SK-N-SH (cell line): ENCODE measurements around the gene HELQ. TPM values are rescaled to one million over a fixed set of nuclear protein-coding genes. Genes with fewer than 3 reads are reported as not detected.
A peak's percentile ranks its signal among the peaks of the same experiment; 100 is the strongest.

Source experiments
- CTCF ChIA-PET: fragments of 300-600, 350-600 bp; formaldehyde crosslinking; extraction: SDS; loops from one replicate; lab custom pipeline; 2021; lab: Yijun Ruan, JAX
- POLR2A ChIA-PET: fragments of 350-600 bp; sonication (Branson Sonifier 250); formaldehyde crosslinking; extraction: SDS; loops from one replicate; lab custom pipeline; 2020; ENCODE audit warnings: antibody characterized with exemption, inconsistent platforms; lab: Yijun Ruan, JAX
- DNase-seq: peaks from one replicate; pipeline ENCODE4 v3.0.0; 2012
- H2AFZ ChIP-seq: fragments of 200-600 bp; sonication (generic); 2 replicates; pipeline ENCODE4 v1.8.1; 2016; ENCODE audit warnings: antibody characterized with exemption, mild to moderate bottlenecking, low read depth
- H3F3A ChIP-seq: fragments of 200-600 bp; sonication (generic); replicated peaks from 2 replicates; pipeline ENCODE3; 2016; ENCODE audit warnings: antibody characterized with exemption, mild to moderate bottlenecking; ENCODE audit not compliant: insufficient read depth
- H3K27ac ChIP-seq, 2 experiments: fragments of 200-500 bp in 1 of 2; fragments of 200-600 bp in 1 of 2; sonication (Bioruptor generic) in 1 of 2; sonication (generic), shearing (Covaris generic) in 1 of 2; 2 replicates each; pipeline versions ENCODE4 v1.5.1 to v1.6.1; 2014 to 2016; ENCODE audit warnings: low read depth in 2 of 2, inconsistent platforms in 1 of 2, low read length in 1 of 2, mild to moderate bottlenecking in 1 of 2, mixed read lengths in 1 of 2
- H3K27me3 ChIP-seq: fragments of 200-600 bp; sonication (generic), shearing (Covaris generic); 2 replicates; pipeline ENCODE4 v1.6.1; 2016; ENCODE audit warnings: mixed run types; ENCODE audit not compliant: insufficient read depth
- H3K36me3 ChIP-seq, 2 experiments: fragments of 200-500 bp in 1 of 2; fragments of 200-600 bp in 1 of 2; sonication (Bioruptor generic) in 1 of 2; sonication (generic) in 1 of 2; replicated peaks in 1 of 2; 2 replicates each; pipeline versions ENCODE3 to v1.5.1; 2014 to 2016; ENCODE audit warnings: low read length in 1 of 2, mild to moderate bottlenecking in 1 of 2; ENCODE audit not compliant: insufficient read depth in 2 of 2, control insufficient read depth in 1 of 2
- H3K4me1 ChIP-seq, 2 experiments: fragments of 200-500 bp in 1 of 2; fragments of 200-600 bp in 1 of 2; sonication (Bioruptor generic) in 1 of 2; sonication (generic), shearing (Covaris generic) in 1 of 2; 2 replicates each; pipeline versions ENCODE4 v1.5.1 to v1.6.1; 2014 to 2016; ENCODE audit warnings: low read depth in 1 of 2, low read length in 1 of 2, mixed run types in 1 of 2; ENCODE audit not compliant: insufficient read depth in 2 of 2, control insufficient read depth in 1 of 2
- H3K4me2 ChIP-seq: fragments of 200-600 bp; sonication (generic), shearing (Covaris generic); 2 replicates; pipeline ENCODE4 v1.6.1; 2017; ENCODE audit warnings: mixed run types
- H3K4me3 ChIP-seq, 2 experiments: fragments of 200-500 bp in 1 of 2; fragments of 200-600 bp in 1 of 2; sonication (Bioruptor generic) in 1 of 2; sonication (generic), shearing (Covaris generic) in 1 of 2; 2 replicates each; pipeline versions ENCODE4 v1.5.1 to v1.8.1; 2014 to 2016; ENCODE audit warnings: low read depth in 2 of 2, inconsistent platforms in 1 of 2, low read length in 1 of 2, mild to moderate bottlenecking in 1 of 2, mixed read lengths in 1 of 2, moderate library complexity in 1 of 2
- H3K79me2 ChIP-seq: fragments of 200-600 bp; sonication (generic); 2 replicates; pipeline ENCODE4 v1.8.1; 2017; ENCODE audit warnings: mild to moderate bottlenecking; ENCODE audit not compliant: insufficient read depth
- H3K9ac ChIP-seq: fragments of 200-600 bp; sonication (generic); 2 replicates; pipeline ENCODE4 v1.6.1; 2017; ENCODE audit warnings: mixed run types
- H3K9me2 ChIP-seq: fragments of 200-600 bp; sonication (generic); 2 replicates; pipeline ENCODE4 v1.6.1; 2017; ENCODE audit warnings: mixed run types
- H3K9me3 ChIP-seq: fragments of 200-600 bp; sonication (generic); 2 replicates; pipeline ENCODE4 v1.6.1; 2017; ENCODE audit warnings: mixed run types, mild to moderate bottlenecking, moderate library complexity
- H4K20me1 ChIP-seq: fragments of 200-600 bp; sonication (generic); 2 replicates; pipeline ENCODE4 v1.6.1; 2017; ENCODE audit warnings: mild to moderate bottlenecking, mixed run types; ENCODE audit not compliant: insufficient read depth
- ELF1 ChIP-seq: IDR thresholded peaks from 2 replicates; pipeline ENCODE4 v1.4.0; 2012
- EP300 ChIP-seq, 2 experiments: IDR thresholded peaks; 2 replicates each; pipeline versions ENCODE4 v1.4.0 to v1.6.1; 2012; ENCODE audit warnings: borderline replicate concordance in 1 of 2, low read depth in 1 of 2, low read length in 1 of 2
- EZH2phosphoT487 ChIP-seq: fragments of 200-600 bp; sonication (generic); IDR thresholded peaks from 2 replicates; pipeline ENCODE4 v1.6.1; 2017; ENCODE audit warnings: low read depth, mixed run types, mild to moderate bottlenecking, antibody characterized with exemption, moderate library complexity, borderline replicate concordance
- FOXJ3 ChIP-seq: sonication (generic); formaldehyde crosslinking; IDR thresholded peaks from 2 replicates; pipeline ENCODE4 v1.5.1; 2020; ENCODE audit warnings: mild to moderate bottlenecking, missing genetic modification reagents
- GABPA ChIP-seq: IDR thresholded peaks from 2 replicates; pipeline ENCODE4 v1.4.0; 2012; ENCODE audit warnings: low read depth, mild to moderate bottlenecking
- GATA2 ChIP-seq: sonication (generic); formaldehyde crosslinking; IDR thresholded peaks from 2 replicates; pipeline ENCODE4 v1.5.0; 2020; ENCODE audit warnings: mild to moderate bottlenecking, missing genetic modification reagents
- MXI1 ChIP-seq: IDR thresholded peaks from 2 replicates; pipeline ENCODE4 v1.6.1; 2012; ENCODE audit warnings: mild to moderate bottlenecking, low read depth, low read length, improper control_type of control experiment
- NFIC ChIP-seq: IDR thresholded peaks from 2 replicates; pipeline ENCODE4 v1.4.0; 2012; ENCODE audit warnings: borderline replicate concordance
- NRF1 ChIP-seq: IDR thresholded peaks from 2 replicates; pipeline ENCODE4 v1.6.1; 2012; ENCODE audit warnings: low read depth, mild to moderate bottlenecking, low read length
- RAD21 ChIP-seq: IDR thresholded peaks from 2 replicates; pipeline ENCODE4 v1.6.1; 2012; ENCODE audit warnings: mild to moderate bottlenecking, low read length
- RCOR1 ChIP-seq: fragments of 150-350 bp; IDR thresholded peaks from 2 replicates; pipeline ENCODE4 v1.6.1; 2017; ENCODE audit warnings: antibody characterized with exemption, low read length
- RFX5 ChIP-seq: IDR thresholded peaks from 2 replicates; pipeline ENCODE4 v1.6.1; 2012; ENCODE audit warnings: mild to moderate bottlenecking, improper control_type of control experiment, low read length
- RXRA ChIP-seq: IDR thresholded peaks from 2 replicates; pipeline ENCODE4 v1.4.0; 2012; ENCODE audit warnings: low read depth, mild to moderate bottlenecking, borderline replicate concordance
- SMC3 ChIP-seq: IDR thresholded peaks from 2 replicates; pipeline ENCODE4 v1.6.1; 2012; ENCODE audit warnings: low read depth, low read length, improper control_type of control experiment
- TAF1 ChIP-seq: IDR thresholded peaks from 2 replicates; pipeline ENCODE4 v1.6.1; 2012; ENCODE audit warnings: low read depth, mild to moderate bottlenecking, low read length, moderate library complexity, borderline replicate concordance
- WGBS: methylation state at CpG from one replicate; pipeline ENCODE4 v1.1.6; 2017; ENCODE audit warnings: low lambda C conversion rate; 5-methylcytosine and 5-hydroxymethylcytosine counted together
- polyA plus RNA-seq, 3 experiments: library from polyadenylated mRNA; depleted of rRNA; stranded (reverse); fragments of >200 nt; gene quantifications; 2 replicates each; pipeline ENCODE4 v1.2.3, GENCODE V29; 2012
- TF ChIP-seq, protein P1 (sequence below): IDR thresholded peaks from 2 replicates; pipeline ENCODE4; 2012
- TF ChIP-seq, protein P2 (sequence below): fragments of 150-350 bp; IDR thresholded peaks from 2 replicates; pipeline ENCODE4 v1.6.1; 2017; ENCODE audit warnings: antibody characterized with exemption, low read length, low read depth, borderline replicate concordance
- TF ChIP-seq, protein P3 (sequence below): IDR thresholded peaks from 2 replicates; pipeline ENCODE4 v1.4.0; 2012; ENCODE audit warnings: low read depth
- TF ChIP-seq, protein P4 (sequence below): IDR thresholded peaks from 2 replicates; pipeline ENCODE4 v1.4.0; 2012; ENCODE audit warnings: low read depth, borderline replicate concordance
- TF ChIP-seq, protein P5 (sequence below): fragments of 200-600 bp; sonication (generic); IDR thresholded peaks from 2 replicates; pipeline ENCODE4 v1.6.1; 2017; ENCODE audit warnings: antibody characterized with exemption, mild to moderate bottlenecking, moderate library complexity

The HELQ gene
- polyA plus RNA-seq, 1 of the 3 experiments (the other 2 are of a cell fraction): 7.2 TPM

DNA sequence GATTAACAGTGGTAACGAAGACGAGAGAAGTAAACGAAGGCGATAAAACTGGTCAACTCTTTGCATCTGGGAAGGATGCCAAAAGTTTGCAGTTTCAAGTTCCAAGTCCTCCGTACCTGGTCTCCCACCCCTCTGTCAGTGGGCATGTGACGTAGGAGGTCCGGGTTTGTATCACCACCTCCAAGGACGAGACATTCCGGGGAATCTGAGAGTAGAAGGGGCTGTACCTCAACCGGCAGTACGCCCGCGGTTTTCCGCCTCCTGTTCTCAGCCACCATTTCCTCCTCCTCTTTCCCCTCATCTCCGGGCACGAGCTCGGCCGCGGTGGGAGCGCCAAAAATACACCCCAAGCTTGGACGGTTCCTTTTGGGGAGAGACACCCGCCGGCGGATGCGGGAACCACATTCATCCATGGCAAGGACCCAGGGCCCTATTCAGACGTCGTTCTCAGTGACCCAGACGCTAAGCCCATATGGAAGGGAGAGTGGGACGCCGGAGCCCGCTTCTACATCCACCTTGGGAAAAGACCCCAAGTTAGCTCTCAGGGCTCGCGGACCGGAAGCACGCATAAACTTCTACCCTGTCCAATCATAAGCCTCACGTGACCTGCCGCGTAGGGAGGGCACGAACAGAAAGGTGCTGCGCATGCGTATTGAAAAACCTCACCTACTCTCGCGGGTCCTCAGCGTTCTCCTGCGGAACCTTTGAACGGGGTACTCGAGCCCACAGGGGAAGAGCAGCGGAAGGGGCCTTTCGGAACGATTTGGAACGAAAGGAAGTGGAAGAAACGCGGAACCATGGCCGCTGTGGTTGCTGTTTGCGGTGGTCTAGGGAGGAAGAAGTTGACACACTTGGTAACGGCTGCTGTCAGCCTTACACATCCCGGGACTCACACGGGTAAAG is at the start of gene HELQ, which contains the start of gene MRPS18C (continued):
- peak; percentile 49; the same call in 1 of the 2 replicates for TF ChIP-seq MXI1
- peak; percentile 96 for TF ChIP-seq NRF1
- peak; percentile 67; the same call in 1 of the 2 replicates for TF ChIP-seq RFX5
- no peak for TF ChIP-seq RAD21
- TF ChIP-seq, protein P1, sequence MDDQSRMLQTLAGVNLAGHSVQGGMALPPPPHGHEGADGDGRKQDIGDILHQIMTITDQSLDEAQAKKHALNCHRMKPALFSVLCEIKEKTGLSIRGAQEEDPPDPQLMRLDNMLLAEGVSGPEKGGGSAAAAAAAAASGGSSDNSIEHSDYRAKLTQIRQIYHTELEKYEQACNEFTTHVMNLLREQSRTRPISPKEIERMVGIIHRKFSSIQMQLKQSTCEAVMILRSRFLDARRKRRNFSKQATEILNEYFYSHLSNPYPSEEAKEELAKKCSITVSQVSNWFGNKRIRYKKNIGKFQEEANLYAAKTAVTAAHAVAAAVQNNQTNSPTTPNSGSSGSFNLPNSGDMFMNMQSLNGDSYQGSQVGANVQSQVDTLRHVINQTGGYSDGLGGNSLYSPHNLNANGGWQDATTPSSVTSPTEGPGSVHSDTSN: 0 out of 2 replicates have a peak, but pooled peaks have one; percentile 11
- TF ChIP-seq, protein P2, sequence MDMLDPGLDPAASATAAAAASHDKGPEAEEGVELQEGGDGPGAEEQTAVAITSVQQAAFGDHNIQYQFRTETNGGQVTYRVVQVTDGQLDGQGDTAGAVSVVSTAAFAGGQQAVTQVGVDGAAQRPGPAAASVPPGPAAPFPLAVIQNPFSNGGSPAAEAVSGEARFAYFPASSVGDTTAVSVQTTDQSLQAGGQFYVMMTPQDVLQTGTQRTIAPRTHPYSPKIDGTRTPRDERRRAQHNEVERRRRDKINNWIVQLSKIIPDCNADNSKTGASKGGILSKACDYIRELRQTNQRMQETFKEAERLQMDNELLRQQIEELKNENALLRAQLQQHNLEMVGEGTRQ: peak; percentile 96
- TF ChIP-seq, protein P3, sequence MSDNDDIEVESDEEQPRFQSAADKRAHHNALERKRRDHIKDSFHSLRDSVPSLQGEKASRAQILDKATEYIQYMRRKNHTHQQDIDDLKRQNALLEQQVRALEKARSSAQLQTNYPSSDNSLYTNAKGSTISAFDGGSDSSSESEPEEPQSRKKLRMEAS: peak; percentile 91
- TF ChIP-seq EZH2phosphoT487: no peak
- no peak for TF ChIP-seq SMC3
- TF ChIP-seq FOXJ3 (CRISPR knock-in tag): no peak
- TF ChIP-seq, protein P4, sequence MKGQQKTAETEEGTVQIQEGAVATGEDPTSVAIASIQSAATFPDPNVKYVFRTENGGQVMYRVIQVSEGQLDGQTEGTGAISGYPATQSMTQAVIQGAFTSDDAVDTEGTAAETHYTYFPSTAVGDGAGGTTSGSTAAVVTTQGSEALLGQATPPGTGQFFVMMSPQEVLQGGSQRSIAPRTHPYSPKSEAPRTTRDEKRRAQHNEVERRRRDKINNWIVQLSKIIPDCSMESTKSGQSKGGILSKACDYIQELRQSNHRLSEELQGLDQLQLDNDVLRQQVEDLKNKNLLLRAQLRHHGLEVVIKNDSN: peak; percentile 99
- peak; percentile 98 for TF ChIP-seq GABPA
- TF ChIP-seq RXRA: no peak
- TF ChIP-seq NFIC: 0 out of 2 replicates have a peak, but pooled peaks have one; percentile 17
- peak; percentile 36; the same call in 1 of the 2 replicates for TF ChIP-seq RCOR1
- TF ChIP-seq, all 33 proteins: peak for 20

DNA sequence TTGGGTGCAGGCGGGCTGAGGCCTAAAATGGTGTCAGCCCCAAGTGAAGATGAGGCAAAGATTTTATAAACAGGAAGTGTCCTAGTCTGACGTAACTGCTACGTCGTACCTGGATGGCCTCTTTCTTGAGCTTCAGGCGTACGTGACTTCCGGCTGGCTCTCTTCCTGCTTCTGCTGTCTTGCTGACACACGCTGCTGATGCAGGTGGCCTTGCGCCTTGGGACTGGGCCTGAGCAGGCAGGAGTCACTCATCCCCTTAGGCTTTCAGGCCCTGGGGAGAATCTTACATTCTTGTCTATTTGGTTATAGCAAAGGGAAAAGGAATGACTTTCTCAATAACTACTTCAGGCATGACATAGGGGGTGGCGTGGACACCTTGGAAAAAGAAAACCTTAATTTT is 49.4 kb upstream of the HELQ start:
- H2AFZ ChIP-seq: no peak overlapping the region
- TF ChIP-seq FOXJ3 (CRISPR knock-in tag): no peak
- TF ChIP-seq, protein P5, sequence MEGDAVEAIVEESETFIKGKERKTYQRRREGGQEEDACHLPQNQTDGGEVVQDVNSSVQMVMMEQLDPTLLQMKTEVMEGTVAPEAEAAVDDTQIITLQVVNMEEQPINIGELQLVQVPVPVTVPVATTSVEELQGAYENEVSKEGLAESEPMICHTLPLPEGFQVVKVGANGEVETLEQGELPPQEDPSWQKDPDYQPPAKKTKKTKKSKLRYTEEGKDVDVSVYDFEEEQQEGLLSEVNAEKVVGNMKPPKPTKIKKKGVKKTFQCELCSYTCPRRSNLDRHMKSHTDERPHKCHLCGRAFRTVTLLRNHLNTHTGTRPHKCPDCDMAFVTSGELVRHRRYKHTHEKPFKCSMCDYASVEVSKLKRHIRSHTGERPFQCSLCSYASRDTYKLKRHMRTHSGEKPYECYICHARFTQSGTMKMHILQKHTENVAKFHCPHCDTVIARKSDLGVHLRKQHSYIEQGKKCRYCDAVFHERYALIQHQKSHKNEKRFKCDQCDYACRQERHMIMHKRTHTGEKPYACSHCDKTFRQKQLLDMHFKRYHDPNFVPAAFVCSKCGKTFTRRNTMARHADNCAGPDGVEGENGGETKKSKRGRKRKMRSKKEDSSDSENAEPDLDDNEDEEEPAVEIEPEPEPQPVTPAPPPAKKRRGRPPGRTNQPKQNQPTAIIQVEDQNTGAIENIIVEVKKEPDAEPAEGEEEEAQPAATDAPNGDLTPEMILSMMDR: no peak
- no peak for TF ChIP-seq GABPA
- no peak for TF ChIP-seq ELF1
- TF ChIP-seq, protein P2: no peak
- TF ChIP-seq GATA2 (CRISPR knock-in tag): no peak
- TF ChIP-seq TAF1: no peak
- no peak for TF ChIP-seq EP300 (IDR thresholded peaks at IDR 0.05; ENCODE audit: borderline replicate concordance in 1 of 2, low read depth in 1 of 2, low read length in 1 of 2)
- TF ChIP-seq NRF1: no peak
- no peak overlapping the region for H3K27ac ChIP-seq
- no peaks in the 10 kb centered on the region for H3K36me3 ChIP-seq
- no peaks in the 10 kb centered on the region for H4K20me1 ChIP-seq
- H3K27me3 ChIP-seq: peaks cover 4% of the 10 kb centered on the region; the same call in 1 of the 2 replicates
- no peaks in the 10 kb centered on the region for H3K4me1 ChIP-seq
- no peak overlapping the region for H3K4me2 ChIP-seq
- ChIA-PET CTCF (no interaction called here), POLR2A (no interaction called here)
- no peaks in the 10 kb centered on the region for H3K9me3 ChIP-seq
- no peak for DNase-seq
- H3K9ac ChIP-seq: no peak overlapping the region
- no peaks in the 10 kb centered on the region for H3K79me2 ChIP-seq
- no peak overlapping the region for H3K4me3 ChIP-seq
- no peaks in the 10 kb centered on the region for H3F3A ChIP-seq
- 84% methylated on average over 10 of the region's 10 CpGs for WGBS
- no peaks in the 10 kb centered on the region for H3K9me2 ChIP-seq
